Stimulated activated naive CD8-positive, alpha-beta T cell treated with anti-CD3 and anti-CD28 coated beads, Interleukin-15, amount 100 ng/mL, for 72 hours (primary cell): ENCODE data around the gene GPR180.

Experiments
- ATAC-seq: fragments of 150-1000 bp; cut with Tn5 transposase; 2 replicates; pipeline ENCODE4 v1.10.0; 2021; ENCODE audit warnings: mild to moderate bottlenecking, moderate library complexity
- DNase-seq, 2 donors: peaks; one replicate each; pipeline ENCODE4 v3.0.0; 2021 to 2022
- H3K27ac Mint-ChIP-seq, 2 donors: one replicate each; pipeline ENCODE4 v1.8.0; 2022; ENCODE audit warnings: mild to moderate bottlenecking in 2 of 2, mixed read lengths in 2 of 2, moderate library complexity in 2 of 2
- H3K27me3 Mint-ChIP-seq: one replicate; pipeline ENCODE4 v1.8.0; 2022; ENCODE audit warnings: mixed read lengths
- H3K4me1 Mint-ChIP-seq: one replicate; pipeline ENCODE4 v1.8.0; 2022; ENCODE audit warnings: mild to moderate bottlenecking, mixed read lengths
- H3K4me3 Mint-ChIP-seq, 2 donors: one replicate each; pipeline ENCODE4 v1.8.0; 2022; ENCODE audit warnings: mild to moderate bottlenecking in 2 of 2, mixed read lengths in 2 of 2, moderate library complexity in 1 of 2
- H3K9me3 Mint-ChIP-seq, 2 donors: one replicate each; pipeline ENCODE4 v1.8.0; 2022; ENCODE audit warnings: mixed read lengths in 2 of 2

GPR180 gene

GRCh38 chr13:94658926-94659597 is 57.4 kb downstream of the GPR180 start:
- DNase-seq (no peak), ATAC-seq (no peak)
- Mint-ChIP-seq H3K9me3 (no peaks in the 10 kb centered on the region), H3K4me1 (peaks cover 31% of the 10 kb centered on the region), H3K27me3 (peaks cover 54% of the 10 kb centered on the region), H3K27ac (peak overlapping the region in 1 of 2 donors; percentile 37), H3K4me3 (no peak overlapping the region)

GRCh38 chr13:94659598-94659946 is 57.9 kb downstream of the GPR180 start:
- H3K27ac Mint-ChIP-seq = no peak overlapping the region
- H3K4me3 Mint-ChIP-seq = no peak overlapping the region
- peaks cover 54% of the 10 kb centered on the region for H3K27me3 Mint-ChIP-seq
- no peaks in the 10 kb centered on the region for H3K9me3 Mint-ChIP-seq
- no peak for ATAC-seq
- H3K4me1 Mint-ChIP-seq = peaks cover 31% of the 10 kb centered on the region
- DNase-seq = no peak

- peaks cover 54% of the 10 kb centered on the region for H3K27me3 Mint-ChIP-seq
- ATAC-seq (no peak), DNase-seq (no peak)
- H3K27ac Mint-ChIP-seq = no peak overlapping the region
- H3K4me1 Mint-ChIP-seq = peaks cover 31% of the 10 kb centered on the region
- no peak overlapping the region for H3K4me3 Mint-ChIP-seq
- H3K9me3 Mint-ChIP-seq = no peaks in the 10 kb centered on the region
Observed at GRCh38 chr13:94660695-94661326, 59.2 kb downstream of the GPR180 start.

- no peak overlapping the region for H3K27ac Mint-ChIP-seq
- H3K9me3 Mint-ChIP-seq = no peaks in the 10 kb centered on the region
- ATAC-seq (no peak), DNase-seq (no peak)
- peaks cover 28% of the 10 kb centered on the region for H3K4me1 Mint-ChIP-seq
- H3K27me3 Mint-ChIP-seq = peaks cover 54% of the 10 kb centered on the region
- no peak overlapping the region for H3K4me3 Mint-ChIP-seq
Observed at GRCh38 chr13:94661406-94661805, 59.7 kb downstream of the GPR180 start.

GRCh38 chr13:94662274-94662945 is 60.8 kb downstream of the GPR180 start:
- peaks cover 29% of the 10 kb centered on the region for H3K4me1 Mint-ChIP-seq
- H3K9me3 Mint-ChIP-seq = no peaks in the 10 kb centered on the region
- DNase-seq (no peak), ATAC-seq (no peak)
- H3K4me3 Mint-ChIP-seq = peak overlapping the region; percentile 13 to 28
- peak overlapping the region in 1 of 2 donors; percentile 0 for H3K27ac Mint-ChIP-seq
- peaks cover 54% of the 10 kb centered on the region for H3K27me3 Mint-ChIP-seq

GRCh38 chr13:94664889-94665288 is 63.2 kb downstream of the GPR180 start:
- H3K27me3 Mint-ChIP-seq = peaks cover 40% of the 10 kb centered on the region

GRCh38 chr13:94666065-94666464 is 64.4 kb downstream of the GPR180 start:
- DNase-seq = no peak
- no peak for ATAC-seq
- no peak overlapping the region for H3K27ac Mint-ChIP-seq
- peaks cover 0 to 7% of the 10 kb centered on the region in 2 donors for H3K9me3 Mint-ChIP-seq
- no peak overlapping the region for H3K4me3 Mint-ChIP-seq
- H3K4me1 Mint-ChIP-seq = peaks cover 44% of the 10 kb centered on the region
- H3K27me3 Mint-ChIP-seq = peaks cover 33% of the 10 kb centered on the region

More at GRCh38 chr13:94664889-94665288, 63.2 kb downstream of the GPR180 start:
- H3K4me3 Mint-ChIP-seq = no peak overlapping the region
- ATAC-seq (no peak), DNase-seq (no peak)
- peaks cover 0 to 7% of the 10 kb centered on the region in 2 donors for H3K9me3 Mint-ChIP-seq
- H3K4me1 Mint-ChIP-seq = peaks cover 44% of the 10 kb centered on the region
- H3K27ac Mint-ChIP-seq = no peak overlapping the region

- H3K27ac Mint-ChIP-seq = peak overlapping the region; percentile 74 to 83
- DNase-seq (peak; percentile 7 to 18), ATAC-seq (peak; percentile 88)
- H3K27me3 Mint-ChIP-seq = peaks cover 28% of the 10 kb centered on the region
- H3K4me3 Mint-ChIP-seq = peak overlapping the region; percentile 53 to 61
- H3K4me1 Mint-ChIP-seq = peaks cover 43% of the 10 kb centered on the region
- peaks cover 0 to 7% of the 10 kb centered on the region in 2 donors for H3K9me3 Mint-ChIP-seq
Observed at GRCh38 chr13:94667190-94667589, 65.5 kb downstream of the GPR180 start.

GRCh38 chr13:94672400-94672799 is 70.7 kb downstream of the GPR180 start:
- DNase-seq (no peak), ATAC-seq (no peak)
- H3K27me3 Mint-ChIP-seq = peaks cover 27% of the 10 kb centered on the region
- no peak overlapping the region for H3K27ac Mint-ChIP-seq
- no peak overlapping the region for H3K4me3 Mint-ChIP-seq
- peaks cover 0 to 7% of the 10 kb centered on the region in 2 donors for H3K9me3 Mint-ChIP-seq
- H3K4me1 Mint-ChIP-seq = peaks cover 16% of the 10 kb centered on the region

GRCh38 chr13:94673851-94674250 is 72.2 kb downstream of the GPR180 start:
- peaks cover 1% of the 10 kb centered on the region for H3K4me1 Mint-ChIP-seq
- H3K9me3 Mint-ChIP-seq = peaks cover 0 to under 1% of the 10 kb centered on the region in 2 donors
- H3K27ac Mint-ChIP-seq = no peak overlapping the region
- H3K4me3 Mint-ChIP-seq = no peak overlapping the region
- DNase-seq (no peak), ATAC-seq (no peak)
- peaks cover 35% of the 10 kb centered on the region for H3K27me3 Mint-ChIP-seq

- peak; percentile 23 to 39 for DNase-seq
- H3K27ac Mint-ChIP-seq = no peak overlapping the region
- ATAC-seq = peak; percentile 66
- H3K4me3 Mint-ChIP-seq = no peak overlapping the region
- no peaks in the 10 kb centered on the region for H3K4me1 Mint-ChIP-seq
- no peaks in the 10 kb centered on the region for H3K9me3 Mint-ChIP-seq
- peaks cover 41% of the 10 kb centered on the region for H3K27me3 Mint-ChIP-seq
Observed at GRCh38 chr13:94674609-94675348, 73.1 kb downstream of the GPR180 start.

- Mint-ChIP-seq H3K4me1 (no peaks in the 10 kb centered on the region), H3K4me3 (no peak overlapping the region), H3K27ac (no peak overlapping the region), H3K27me3 (peaks cover 50% of the 10 kb centered on the region), H3K9me3 (no peaks in the 10 kb centered on the region)
- DNase-seq (no peak), ATAC-seq (no peak)
Observed at GRCh38 chr13:94677799-94678198, 76.1 kb downstream of the GPR180 start.

GRCh38 chr13:94678845-94679244 is 77.2 kb downstream of the GPR180 start:
- no peak for DNase-seq
- H3K27me3 Mint-ChIP-seq = peaks cover 59% of the 10 kb centered on the region
- ATAC-seq = no peak
- no peaks in the 10 kb centered on the region for H3K4me1 Mint-ChIP-seq
- H3K4me3 Mint-ChIP-seq = no peak overlapping the region
- no peak overlapping the region for H3K27ac Mint-ChIP-seq
- no peaks in the 10 kb centered on the region for H3K9me3 Mint-ChIP-seq

GRCh38 chr13:94679614-94680013 is 78.0 kb downstream of the GPR180 start:
- Mint-ChIP-seq H3K9me3 (no peaks in the 10 kb centered on the region), H3K27me3 (peaks cover 59% of the 10 kb centered on the region), H3K27ac (no peak overlapping the region), H3K4me1 (no peaks in the 10 kb centered on the region), H3K4me3 (no peak overlapping the region)
- ATAC-seq = no peak
- DNase-seq = no peak

- H3K27ac Mint-ChIP-seq = no peak overlapping the region
- DNase-seq = no peak
- no peak for ATAC-seq
- H3K4me1 Mint-ChIP-seq = no peaks in the 10 kb centered on the region
- peaks cover 43% of the 10 kb centered on the region for H3K27me3 Mint-ChIP-seq
- no peak overlapping the region for H3K4me3 Mint-ChIP-seq
- H3K9me3 Mint-ChIP-seq = no peaks in the 10 kb centered on the region
Observed at GRCh38 chr13:94682229-94682628, 80.6 kb downstream of the GPR180 start.
